Transverse colon (tissue), 4 donors: ENCODE results near the gene ABTB2. TPM values are rescaled to one million over a fixed set of nuclear protein-coding genes. Genes with fewer than 3 reads are reported as not detected.

Source experiments
- DNase-seq: peaks from one replicate; pipeline ENCODE4 v3.0.0-alpha.2; 2019
- H3K27ac ChIP-seq, 4 donors: fragments of 200-600 bp; sonication (generic); 2 replicates each; pipeline ENCODE4 v1.5.1; 2016 to 2018; ENCODE audit warnings: inconsistent platforms in 4 of 4
- H3K27me3 ChIP-seq: fragments of 200-600 bp; sonication (generic); 2 replicates; pipeline ENCODE4 v1.5.1; 2017; ENCODE audit warnings: inconsistent platforms
- H3K36me3 ChIP-seq, 4 donors: fragments of 200-600 bp; sonication (generic); 2 replicates each; pipeline ENCODE4 v1.5.1; 2017 to 2019; ENCODE audit warnings: inconsistent platforms in 4 of 4
- H3K4me1 ChIP-seq, 4 donors: fragments of 200-600 bp; sonication (generic); 2 replicates each; pipeline ENCODE4 v1.5.1; 2017 to 2020; ENCODE audit warnings: inconsistent platforms in 4 of 4
- H3K4me3 ChIP-seq, 4 donors: fragments of 200-600 bp; sonication (generic); 1 replicate in 1 of 4; 2 replicates in 3 of 4; pipeline versions ENCODE4 v1.5.1 to v1.6.1; 2017 to 2019; ENCODE audit warnings: inconsistent platforms in 4 of 4
- H3K9me3 ChIP-seq, 2 donors: fragments of 200-600 bp; sonication (generic); 2 replicates each; pipeline ENCODE4 v1.5.1; 2017 to 2019; ENCODE audit warnings: inconsistent platforms in 2 of 2
- EP300 ChIP-seq: sonication (generic); formaldehyde crosslinking; IDR thresholded peaks from one replicate; pipeline ENCODE4 v1.6.1; 2017; ENCODE audit warnings: antibody characterized with exemption, low read depth
- POLR2A ChIP-seq: fragments of 450-650 bp; IDR thresholded peaks from one replicate; pipeline ENCODE4 v1.6.1; 2016; ENCODE audit warnings: antibody characterized with exemption, mild to moderate bottlenecking, moderate library complexity
- POLR2AphosphoS5 ChIP-seq, 3 donors: sonication (generic); formaldehyde crosslinking; IDR thresholded peaks; one replicate each; pipeline ENCODE4 v1.6.1; 2016; ENCODE audit warnings: antibody characterized with exemption in 3 of 3
- WGBS, 2 donors: methylation state at CpG; one replicate each; pipeline ENCODE4 v1.1.5; 2018; ENCODE audit warnings: low coverage in 1 of 2; 5-methylcytosine and 5-hydroxymethylcytosine counted together
- in situ Hi-C, 4 donors: fragments of 200-750 bp; cut with MboI; loops; one replicate each; pipeline versions ENCODE4 v1.15.0 to v1.15.1; 2017; ENCODE audit warnings: low sequenced_read_pairs in 3 of 4, low pct_ligation_motif_present in 1 of 4, low pct_unique_long_range_greater_than_20kb in 1 of 4
- intact Hi-C: fragments of 100-400 bp; cut with DNase I; formaldehyde crosslinking; loops from one replicate; pipeline ENCODE4 v1.15.1; 2023; ENCODE audit warnings: low total_unique reads
- total RNA-seq, 4 donors: library from RNA; depleted of rRNA; stranded (reverse); fragments of >200 nt; gene quantifications; one replicate each; pipeline ENCODE4 v1.1.0, GENCODE V29; 2016
- TF ChIP-seq, protein P1 (sequence below), 5 experiments: fragments of 200-600 bp in 3 of 5; fragments of 450-650 bp in 2 of 5; sonication (generic) in 3 of 5; IDR thresholded peaks; 1 replicate in 2 of 5; 2 replicates in 3 of 5; pipeline ENCODE4 v1.5.1; 2016 to 2017; ENCODE audit warnings: antibody characterized with exemption in 5 of 5, inconsistent platforms in 3 of 5, mild to moderate bottlenecking in 2 of 5, moderate library complexity in 1 of 5

ABTB2 gene
- total RNA-seq, 4 donors from 2014 or later: 0.60 to 41.9 (median 20.7) TPM

- Histone ChIP-seq H3K27ac (peak overlapping the region in 3 of 4 donors; percentile 32 to 51 (median 51)), H3K4me1 (peaks cover 0 to 16% (median 0%) of the 10 kb centered on the region in 4 donors), H3K27me3 (no peaks in the 10 kb centered on the region), H3K36me3 (no peaks in the 10 kb centered on the region), H3K4me3 (no peak overlapping the region), H3K9me3 (no peaks in the 10 kb centered on the region)
- intact Hi-C loops (no loop called here), in situ Hi-C loops (loop anchor here in 3 of 4 donors (25.0 kb wide), 1 partner anchor 332 kb away; no protein-coding TSS in a partner anchor)
- WGBS, 2 donors: 67% methylated on average over 15 of the region's 15 CpGs; no CpG with 5 or more reads in 1 of the 2 donors
- TF ChIP-seq POLR2AphosphoS5 (IDR thresholded peaks at IDR 0.05) (no peak), EP300 (no peak), POLR2A (no peak)
- TF ChIP-seq, protein P1, sequence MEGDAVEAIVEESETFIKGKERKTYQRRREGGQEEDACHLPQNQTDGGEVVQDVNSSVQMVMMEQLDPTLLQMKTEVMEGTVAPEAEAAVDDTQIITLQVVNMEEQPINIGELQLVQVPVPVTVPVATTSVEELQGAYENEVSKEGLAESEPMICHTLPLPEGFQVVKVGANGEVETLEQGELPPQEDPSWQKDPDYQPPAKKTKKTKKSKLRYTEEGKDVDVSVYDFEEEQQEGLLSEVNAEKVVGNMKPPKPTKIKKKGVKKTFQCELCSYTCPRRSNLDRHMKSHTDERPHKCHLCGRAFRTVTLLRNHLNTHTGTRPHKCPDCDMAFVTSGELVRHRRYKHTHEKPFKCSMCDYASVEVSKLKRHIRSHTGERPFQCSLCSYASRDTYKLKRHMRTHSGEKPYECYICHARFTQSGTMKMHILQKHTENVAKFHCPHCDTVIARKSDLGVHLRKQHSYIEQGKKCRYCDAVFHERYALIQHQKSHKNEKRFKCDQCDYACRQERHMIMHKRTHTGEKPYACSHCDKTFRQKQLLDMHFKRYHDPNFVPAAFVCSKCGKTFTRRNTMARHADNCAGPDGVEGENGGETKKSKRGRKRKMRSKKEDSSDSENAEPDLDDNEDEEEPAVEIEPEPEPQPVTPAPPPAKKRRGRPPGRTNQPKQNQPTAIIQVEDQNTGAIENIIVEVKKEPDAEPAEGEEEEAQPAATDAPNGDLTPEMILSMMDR (IDR thresholded peaks at IDR 0.05): no peak
- DNase-seq: no peak
Observed at GRCh38 chr11:34155057-34155756, 202.6 kb downstream of the ABTB2 start.

- Histone ChIP-seq H3K36me3 (no peaks in the 10 kb centered on the region), H3K4me3 (no peak overlapping the region), H3K9me3 (no peaks in the 10 kb centered on the region), H3K27ac (peak overlapping the region in 1 of 4 donors; percentile 51), H3K4me1 (peaks cover 0 to 16% (median 0%) of the 10 kb centered on the region in 4 donors), H3K27me3 (no peaks in the 10 kb centered on the region)
- TF ChIP-seq EP300 (no peak), POLR2A (no peak), POLR2AphosphoS5 (IDR thresholded peaks at IDR 0.05) (no peak)
- TF ChIP-seq, protein P1 (IDR thresholded peaks at IDR 0.05): no peak
- intact Hi-C loops (no loop called here), in situ Hi-C loops (loop anchor here in 3 of 4 donors (25.0 kb wide), 1 partner anchor 333 kb away; no protein-coding TSS in a partner anchor)
- no peak for DNase-seq
- 75% methylated on average over 14 of the region's 16 CpGs; no CpG with 5 or more reads in 1 of the 2 donors for WGBS, 2 donors
Observed at GRCh38 chr11:34154059-34154875, 203.5 kb downstream of the ABTB2 start.

DNA sequence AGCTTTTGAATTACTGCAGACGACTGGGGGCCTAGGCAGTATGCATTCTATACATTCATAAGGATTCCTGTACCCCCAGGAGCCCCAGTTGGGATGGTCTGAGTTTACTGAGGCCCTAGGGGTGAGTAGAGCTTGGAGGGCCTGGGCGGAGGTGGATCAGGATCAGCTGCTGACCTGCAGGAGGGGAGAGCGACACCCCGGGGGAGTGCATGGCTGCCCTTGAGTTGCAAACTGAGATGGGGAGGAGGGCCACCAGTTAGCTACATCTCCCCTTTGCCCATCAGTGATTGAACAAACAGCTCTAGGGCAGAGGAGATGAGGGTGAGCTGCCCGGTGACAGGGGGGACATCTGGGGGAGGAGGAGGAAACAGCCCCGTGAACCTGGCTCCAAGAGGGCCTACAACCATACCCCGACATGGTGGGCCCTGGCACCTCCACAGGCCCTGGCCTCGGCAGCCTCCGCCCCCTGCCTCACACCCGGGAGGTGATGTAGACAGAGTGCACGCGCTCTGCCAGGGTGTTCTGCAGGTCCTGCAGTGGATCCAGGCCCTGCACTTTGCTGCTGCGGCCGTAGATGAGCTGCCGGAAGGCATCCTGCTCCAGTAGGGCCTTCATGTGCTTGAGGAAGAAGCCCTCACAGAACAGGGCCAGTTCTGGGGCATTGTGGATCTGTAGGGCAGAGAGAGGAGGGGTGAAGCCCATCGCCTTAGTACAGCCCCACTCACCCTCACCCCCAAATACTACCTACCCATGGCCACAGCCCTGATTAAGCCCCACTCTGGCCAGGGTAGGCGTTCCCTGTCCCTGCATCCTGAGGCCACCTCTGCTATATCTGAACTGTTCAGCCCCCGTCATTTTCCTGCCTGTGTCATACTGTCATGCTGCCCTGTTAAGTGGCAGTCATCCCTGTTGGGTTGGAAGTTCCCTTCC is 205.6 kb downstream of the ABTB2 start:
- Histone ChIP-seq H3K27me3 (no peaks in the 10 kb centered on the region), H3K4me3 (no peak overlapping the region), H3K9me3 (no peaks in the 10 kb centered on the region), H3K27ac (no peak overlapping the region), H3K4me1 (peaks cover 0 to 16% (median 0%) of the 10 kb centered on the region in 4 donors), H3K36me3 (peaks cover 0 to 9% (median 2%) of the 10 kb centered on the region in 4 donors)
- DNase-seq: no peak
- 97% methylated on average over 12 of the region's 18 CpGs; no CpG with 5 or more reads in 1 of the 2 donors for WGBS, 2 donors
- intact Hi-C loops (no loop called here), in situ Hi-C loops (loop anchor here in 3 of 4 donors (25.0 kb wide), 1 partner anchor 335 kb away; no protein-coding TSS in a partner anchor)
- TF ChIP-seq POLR2AphosphoS5 (IDR thresholded peaks at IDR 0.05) (no peak), EP300 (no peak), POLR2A (no peak)
- TF ChIP-seq, protein P1 (IDR thresholded peaks at IDR 0.05): no peak
